Type B pancreatic cell (in vitro differentiated cells): ENCODE results near the gene EFEMP1. TPM values are rescaled to one million over a fixed set of nuclear protein-coding genes. Genes with fewer than 3 reads are reported as not detected.
"Not testable (repeated sequence)": the region's sequence is repeated elsewhere in the genome, so short reads cannot be mapped to it uniquely, and the experiment has no call there.

Source experiments
- DNase-seq: peaks from one replicate; pipeline ENCODE4 v3.0.0; 2021; ENCODE audit warnings: mixed read lengths; ENCODE audit not compliant: unreplicated experiment; ENCODE audit errors: extremely low spot score
- H3K27ac Mint-ChIP-seq: 2 replicates; pipeline ENCODE4 v1.8.0; 2021; ENCODE audit warnings: mild to moderate bottlenecking, mixed read lengths
- H3K27me3 Mint-ChIP-seq: 2 replicates; pipeline ENCODE4 v1.8.0; 2021; ENCODE audit warnings: mixed read lengths
- H3K36me3 Mint-ChIP-seq: 2 replicates; pipeline ENCODE4 v1.8.0; 2021; ENCODE audit warnings: mixed read lengths
- H3K4me1 Mint-ChIP-seq: one replicate; pipeline ENCODE4 v1.8.0; 2021; ENCODE audit warnings: mixed read lengths; ENCODE audit not compliant: unreplicated experiment
- H3K4me3 Mint-ChIP-seq: 2 replicates; pipeline ENCODE4 v1.8.0; 2021; ENCODE audit warnings: mild to moderate bottlenecking, mixed read lengths
- H3K9me3 Mint-ChIP-seq: 2 replicates; pipeline ENCODE4 v1.8.0; 2021; ENCODE audit warnings: mixed read lengths
- total RNA-seq: library from RNA; stranded (reverse); gene quantifications from 2 replicates; pipeline ENCODE4 v1.2.1, GENCODE V29; 2021; ENCODE audit warnings: low replicate concordance
- TF ChIP-seq, protein P1 (sequence below): fragments of 200-600 bp; sonication (generic); conservative IDR thresholded peaks from 2 replicates; pipeline ENCODE4 v1.5.0; 2021; ENCODE audit warnings: antibody characterized with exemption, mild to moderate bottlenecking

Gene EFEMP1
- total RNA-seq, 1 donor from 2014 or later, result 92.5 TPM

DNA sequence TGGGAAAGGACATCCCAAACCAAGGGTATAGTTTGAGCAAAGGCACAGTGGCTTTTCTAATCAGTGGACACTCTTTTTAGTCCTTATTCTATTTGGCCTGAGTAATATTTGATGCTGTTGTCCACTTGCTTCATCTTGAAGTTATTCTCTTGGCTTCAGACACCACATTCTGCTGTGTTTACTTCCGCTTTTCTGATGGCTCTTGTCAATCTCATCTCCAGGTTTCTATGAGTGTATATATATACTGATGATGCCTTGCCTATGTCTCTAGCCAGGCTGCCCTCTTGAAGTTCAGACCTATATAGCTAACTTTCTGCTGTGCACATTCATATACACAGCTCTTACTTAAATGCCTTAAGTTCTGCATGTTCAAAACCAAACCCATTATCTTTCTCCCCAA, 83.1 kb downstream of the EFEMP1 start:
- Mint-ChIP-seq H3K9me3 (no peaks in the 10 kb centered on the region), H3K27ac (no peak overlapping the region), H3K36me3 (no peaks in the 10 kb centered on the region), H3K4me1 (peaks cover 12% of the 10 kb centered on the region), H3K4me3 (no peak overlapping the region), H3K27me3 (no peaks in the 10 kb centered on the region)
- DNase-seq, result no peak
- TF ChIP-seq, protein P1, sequence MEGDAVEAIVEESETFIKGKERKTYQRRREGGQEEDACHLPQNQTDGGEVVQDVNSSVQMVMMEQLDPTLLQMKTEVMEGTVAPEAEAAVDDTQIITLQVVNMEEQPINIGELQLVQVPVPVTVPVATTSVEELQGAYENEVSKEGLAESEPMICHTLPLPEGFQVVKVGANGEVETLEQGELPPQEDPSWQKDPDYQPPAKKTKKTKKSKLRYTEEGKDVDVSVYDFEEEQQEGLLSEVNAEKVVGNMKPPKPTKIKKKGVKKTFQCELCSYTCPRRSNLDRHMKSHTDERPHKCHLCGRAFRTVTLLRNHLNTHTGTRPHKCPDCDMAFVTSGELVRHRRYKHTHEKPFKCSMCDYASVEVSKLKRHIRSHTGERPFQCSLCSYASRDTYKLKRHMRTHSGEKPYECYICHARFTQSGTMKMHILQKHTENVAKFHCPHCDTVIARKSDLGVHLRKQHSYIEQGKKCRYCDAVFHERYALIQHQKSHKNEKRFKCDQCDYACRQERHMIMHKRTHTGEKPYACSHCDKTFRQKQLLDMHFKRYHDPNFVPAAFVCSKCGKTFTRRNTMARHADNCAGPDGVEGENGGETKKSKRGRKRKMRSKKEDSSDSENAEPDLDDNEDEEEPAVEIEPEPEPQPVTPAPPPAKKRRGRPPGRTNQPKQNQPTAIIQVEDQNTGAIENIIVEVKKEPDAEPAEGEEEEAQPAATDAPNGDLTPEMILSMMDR, result no peak

DNA sequence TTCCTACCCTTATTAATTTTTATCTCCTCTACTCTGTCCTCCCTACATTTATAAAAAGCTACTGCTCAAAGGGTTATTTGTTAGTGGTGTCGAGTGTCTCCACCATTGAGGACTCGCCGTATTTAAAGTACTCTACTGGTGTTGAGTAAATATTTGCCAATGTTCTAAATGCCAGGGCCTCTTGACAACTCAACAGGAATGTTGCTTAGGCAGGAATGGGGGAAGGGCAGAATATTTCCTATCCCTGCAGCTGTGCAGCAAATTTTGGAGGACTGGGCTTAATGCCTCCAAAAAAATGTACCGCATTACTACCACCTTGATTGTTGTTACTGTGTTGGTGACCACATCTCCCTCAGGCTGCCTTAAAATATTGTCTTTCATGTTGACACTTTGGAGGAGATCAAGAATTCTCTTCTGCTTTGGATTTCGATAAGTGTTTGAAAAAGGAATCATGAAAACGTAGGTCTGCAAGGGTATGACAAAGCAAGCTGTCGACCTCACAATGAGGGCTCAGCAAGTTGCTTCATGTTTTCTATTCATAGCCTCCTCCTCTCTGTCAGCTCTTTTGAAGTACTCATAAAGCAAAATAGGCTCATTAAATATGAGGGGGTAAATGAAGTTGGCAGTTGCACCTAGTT, 84.3 kb downstream of the EFEMP1 start:
- Mint-ChIP-seq H3K4me3 (peak overlapping the region; percentile 23), H3K4me1 (peaks cover 12% of the 10 kb centered on the region), H3K27ac (peak overlapping the region; percentile 40), H3K9me3 (no peaks in the 10 kb centered on the region), H3K27me3 (no peaks in the 10 kb centered on the region), H3K36me3 (no peaks in the 10 kb centered on the region)
- TF ChIP-seq, protein P1, result no peak
- DNase-seq, result no peak

DNA sequence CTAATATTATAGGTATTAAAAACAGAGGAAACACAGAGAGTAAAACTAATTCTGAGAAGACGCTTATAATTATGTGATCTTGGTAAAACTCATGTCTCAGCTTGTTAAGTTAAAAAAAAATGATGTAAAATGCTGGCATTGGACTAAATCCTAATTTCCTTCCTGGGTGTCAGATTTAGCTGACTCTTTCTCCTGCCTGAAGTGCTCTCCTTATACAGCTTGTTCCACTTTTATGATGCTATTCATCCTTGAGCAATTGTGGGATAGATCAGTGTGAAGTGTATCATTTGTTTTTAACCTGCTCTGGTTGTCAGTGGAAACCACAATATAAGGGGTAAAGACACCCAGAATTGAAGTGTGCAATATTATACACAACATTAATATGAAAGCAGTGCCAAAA, 84.9 kb downstream of the EFEMP1 start:
- Mint-ChIP-seq H3K9me3 (no peaks in the 10 kb centered on the region), H3K27me3 (no peaks in the 10 kb centered on the region), H3K4me1 (peaks cover 12% of the 10 kb centered on the region), H3K36me3 (no peaks in the 10 kb centered on the region), H3K27ac (peak overlapping the region; percentile 40), H3K4me3 (no peak overlapping the region)
- DNase-seq, result no peak
- TF ChIP-seq, protein P1, result no peak

DNA sequence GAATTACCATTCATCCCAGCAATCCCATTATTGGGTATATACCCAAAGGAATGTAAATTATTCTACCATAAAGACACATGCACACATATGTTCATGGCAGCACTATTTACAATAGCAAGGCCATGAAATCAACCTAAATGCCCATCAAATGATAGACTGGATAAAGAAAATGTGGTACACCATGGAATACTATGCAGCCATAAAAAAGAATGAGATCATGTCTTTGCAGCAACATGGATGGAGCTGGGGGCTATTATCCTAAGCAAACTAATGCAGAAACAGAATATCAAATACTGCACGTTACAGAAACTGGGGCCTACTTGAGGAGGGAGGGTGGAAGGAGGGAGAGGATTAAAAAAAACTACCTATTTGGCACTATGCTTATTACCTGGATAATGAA, 85.5 kb downstream of the EFEMP1 start:
- not testable (repeated sequence) for H3K27me3 Mint-ChIP-seq, H3K9me3 Mint-ChIP-seq, H3K36me3 Mint-ChIP-seq, H3K27ac Mint-ChIP-seq, H3K4me3 Mint-ChIP-seq, DNase-seq
- H3K4me1 Mint-ChIP-seq, result peaks cover 12% of the 10 kb centered on the region

DNA sequence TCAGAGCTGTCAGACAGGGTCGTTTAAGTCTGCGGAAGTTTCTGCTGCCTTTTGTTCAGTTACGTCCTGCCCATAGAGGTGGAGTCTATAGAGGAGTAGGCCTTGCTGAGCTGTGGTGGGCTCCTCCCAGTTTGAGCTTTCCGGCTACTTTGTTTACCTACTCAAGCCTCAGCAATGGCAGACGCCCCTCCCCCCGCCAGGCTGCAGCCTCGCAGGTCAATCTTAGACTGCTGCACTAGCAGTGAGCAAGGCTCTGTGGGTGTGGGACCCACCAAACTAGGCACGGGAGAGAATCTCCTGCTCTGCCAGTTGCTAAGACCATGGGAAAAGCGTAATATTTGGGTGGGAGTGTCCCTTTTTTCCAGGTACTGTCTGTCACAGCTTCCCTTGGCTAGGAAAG, 86.5 kb downstream of the EFEMP1 start:
- Mint-ChIP-seq H3K27me3 (no peaks in the 10 kb centered on the region), H3K4me3 (no peak overlapping the region), H3K9me3 (no peaks in the 10 kb centered on the region), H3K27ac (no peak overlapping the region), H3K36me3 (no peaks in the 10 kb centered on the region), H3K4me1 (peaks cover 12% of the 10 kb centered on the region)
- TF ChIP-seq, protein P1, result no peak
- DNase-seq, result no peak

DNA sequence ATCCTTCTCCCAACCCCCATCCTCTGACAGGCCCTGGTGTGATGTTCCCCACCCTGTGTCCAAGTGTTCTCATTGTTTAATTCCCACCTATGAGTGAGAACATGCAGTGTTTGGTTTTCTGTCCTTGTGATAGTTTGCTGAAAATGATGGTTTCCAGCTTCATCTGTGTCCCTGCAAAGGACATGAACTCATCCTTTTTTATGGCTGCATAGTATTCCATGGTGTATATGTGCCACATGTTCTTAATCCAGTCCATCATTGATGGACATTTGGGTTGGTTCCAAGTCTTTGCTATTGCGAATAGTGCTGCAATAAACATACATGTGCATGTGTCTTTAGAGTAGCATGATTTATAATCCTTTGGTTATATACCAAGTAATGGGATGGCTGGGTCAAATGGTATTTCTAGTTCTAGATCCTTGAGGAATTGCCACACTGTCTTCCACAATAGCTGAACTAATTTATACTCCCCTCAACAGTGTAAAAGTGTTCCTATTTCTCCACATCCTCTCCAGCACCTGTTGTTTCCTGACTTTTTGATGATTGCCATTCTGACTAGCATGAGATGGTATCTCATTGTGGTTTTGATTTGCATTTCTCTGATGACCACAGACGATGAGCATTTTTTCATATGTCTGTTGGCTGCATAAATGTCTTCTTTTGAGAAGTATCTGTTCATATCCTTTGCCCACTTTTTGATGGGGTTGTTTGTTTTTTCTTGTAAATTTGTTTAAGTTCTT, 91.7 kb downstream of the EFEMP1 start:
- H3K36me3 Mint-ChIP-seq, H3K9me3 Mint-ChIP-seq, H3K27me3 Mint-ChIP-seq, H3K4me3 Mint-ChIP-seq, H3K27ac Mint-ChIP-seq, H3K4me1 Mint-ChIP-seq, DNase-seq: not testable (repeated sequence)
